ENCODE results near the gene PLCH1. TPM values are rescaled to one million over a fixed set of nuclear protein-coding genes. Genes with fewer than 3 reads are reported as not detected.

The PLCH1 gene
- total RNA-seq (0.44 TPM), polyA plus RNA-seq (ENCODE audit: insufficient read depth in 1 of 8, insufficient read length in 8 of 8, low replicate concordance in 1 of 8) (1 to 10 TPM in 1 of 8 donors, under 1 TPM in 7; 0.39 to 1.2 (median 0.56) TPM)
- long read RNA-seq, donor 1 = 0 reads
- long read RNA-seq, donor 2 = 0 reads
- long read RNA-seq, donor 3 = 0 reads
- long read RNA-seq, donor 4 = 0 reads
- long read RNA-seq, donor 5 = 0 reads
- long read RNA-seq, donor 6 = 0 reads
- long read RNA-seq, donor 7 = 0 reads
- long read RNA-seq, donor 8 = 0 reads
- long read RNA-seq, donor 9 = 0 reads
- long read RNA-seq, donor 10 = 0 reads
- long read RNA-seq, donor 11 = 0 reads

- DNase-seq = peak; percentile 81
- peaks cover 30% of the 10 kb centered on the region for H3K27me3 ChIP-seq (ENCODE audit: control insufficient read depth, insufficient read depth, low read length)
- H3K9me3 ChIP-seq (replicated peaks; ENCODE audit: control insufficient read depth, low read depth, low read length) = no peaks in the 10 kb centered on the region
- peak within 1 kb of the TSS; percentile 61 for H3K4me3 ChIP-seq (ENCODE audit: low read length)
- no peaks in the 10 kb centered on the region for H3K36me3 ChIP-seq (ENCODE audit: control insufficient read depth, insufficient read depth, low read length)
- no peak within 1 kb of the TSS for H3K27ac ChIP-seq (ENCODE audit: low read length)
- H3K4me1 ChIP-seq (ENCODE audit: control insufficient read depth, insufficient read depth, low read length) = peaks cover 18% of the 10 kb centered on the region
- WGBS (ENCODE audit: insufficient coverage) = 0% methylated on average over 26 of the region's 33 CpGs
These were observed at the start of gene PLCH1 for GRCh38 chr3:155744626-155745324. TSS of gene PLCH1 (minus strand) at chr3:155745071. CDS start at chr3:155704224, 40,847 bp downstream.

DNA sequence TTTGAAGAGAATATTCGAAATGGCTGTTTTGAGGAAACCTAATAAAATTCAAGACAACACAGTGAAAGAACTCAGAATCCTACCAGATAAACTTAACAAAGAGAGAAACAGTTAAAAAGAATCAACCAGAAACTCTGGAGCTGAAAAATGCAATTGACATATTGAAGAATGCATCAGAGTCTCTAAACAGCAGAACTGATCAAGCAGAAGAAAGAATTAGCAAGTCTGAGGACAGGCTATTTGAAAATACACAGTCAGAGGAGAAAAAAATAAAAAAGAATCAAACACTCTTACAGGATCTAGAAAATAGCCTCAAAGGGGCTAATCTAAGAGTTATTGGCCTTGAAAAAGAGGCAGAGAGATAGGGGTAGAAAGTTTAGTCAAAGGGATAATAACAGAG lies 47.7 kb upstream of the PLCH1 start:
- no CpG with 5 or more reads among the region's 1 CpG for WGBS (ENCODE audit: insufficient coverage)
- Histone ChIP-seq H3K4me1 (ENCODE audit: control insufficient read depth, insufficient read depth, low read length) (no peaks in the 10 kb centered on the region), H3K27ac (ENCODE audit: low read length) (no peak overlapping the region), H3K27me3 (ENCODE audit: control insufficient read depth, insufficient read depth, low read length) (no peaks in the 10 kb centered on the region), H3K4me3 (ENCODE audit: low read length) (no peak overlapping the region), H3K9me3 (replicated peaks; ENCODE audit: control insufficient read depth, low read depth, low read length) (no peaks in the 10 kb centered on the region), H3K36me3 (ENCODE audit: control insufficient read depth, insufficient read depth, low read length) (peaks cover 3% of the 10 kb centered on the region)
- DNase-seq = no peak

GRCh38 chr3:155791190-155791589 lies 46.3 kb upstream of the PLCH1 start:
- 100% methylated on average over 1 of the region's 2 CpGs for WGBS (ENCODE audit: insufficient coverage)
- no peak overlapping the region for H3K27ac ChIP-seq (ENCODE audit: low read length)

GRCh38 chr3:155790272-155790925 lies 45.5 kb upstream of the PLCH1 start:
- 73% methylated on average over 2 of the region's 4 CpGs for WGBS (ENCODE audit: insufficient coverage)
- Histone ChIP-seq H3K4me1 (ENCODE audit: control insufficient read depth, insufficient read depth, low read length) (no peaks in the 10 kb centered on the region), H3K36me3 (ENCODE audit: control insufficient read depth, insufficient read depth, low read length) (peaks cover 3% of the 10 kb centered on the region), H3K27me3 (ENCODE audit: control insufficient read depth, insufficient read depth, low read length) (no peaks in the 10 kb centered on the region), H3K27ac (ENCODE audit: low read length) (no peak overlapping the region), H3K4me3 (ENCODE audit: low read length) (no peak overlapping the region), H3K9me3 (replicated peaks; ENCODE audit: control insufficient read depth, low read depth, low read length) (no peaks in the 10 kb centered on the region)
- DNase-seq = no peak

More at GRCh38 chr3:155791190-155791589, 46.3 kb upstream of the PLCH1 start:
- Histone ChIP-seq H3K27me3 (ENCODE audit: control insufficient read depth, insufficient read depth, low read length) (no peaks in the 10 kb centered on the region), H3K36me3 (ENCODE audit: control insufficient read depth, insufficient read depth, low read length) (peaks cover 3% of the 10 kb centered on the region), H3K4me3 (ENCODE audit: low read length) (no peak overlapping the region), H3K9me3 (replicated peaks; ENCODE audit: control insufficient read depth, low read depth, low read length) (no peaks in the 10 kb centered on the region), H3K4me1 (ENCODE audit: control insufficient read depth, insufficient read depth, low read length) (no peaks in the 10 kb centered on the region)
- no peak for DNase-seq

DNA sequence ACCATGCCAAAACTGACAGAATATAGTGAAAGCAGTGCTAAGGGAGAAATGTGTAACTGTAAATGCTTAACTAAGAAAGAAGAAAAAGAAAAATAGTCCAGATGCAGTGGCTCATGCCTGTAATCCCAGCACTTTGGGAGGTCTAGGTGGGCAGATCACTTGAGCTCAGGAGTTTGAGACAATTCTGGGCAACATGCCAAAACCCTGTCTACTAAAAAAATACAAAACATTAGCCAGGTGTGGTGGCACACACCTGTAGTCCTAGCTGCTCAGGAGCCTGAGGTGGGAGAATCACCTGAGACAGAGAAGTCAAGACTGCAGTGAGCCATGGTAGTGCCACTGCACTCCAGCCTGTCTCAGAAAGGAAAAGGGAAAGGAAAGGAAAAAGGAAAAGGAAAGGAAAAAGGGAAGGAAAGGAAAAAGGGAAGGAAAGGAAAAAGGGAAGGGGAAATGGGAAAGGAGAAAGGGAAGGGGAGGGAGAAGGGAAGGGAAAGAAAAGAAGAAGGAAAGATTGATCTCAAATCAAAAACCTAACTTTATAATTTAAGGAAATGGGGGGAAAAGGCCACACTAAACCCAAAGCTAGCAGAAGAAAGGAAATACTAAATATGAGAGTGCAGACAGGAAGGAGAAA lies 40.9 kb upstream of the PLCH1 start:
- Histone ChIP-seq H3K4me3 (ENCODE audit: low read length) (no peak overlapping the region), H3K36me3 (ENCODE audit: control insufficient read depth, insufficient read depth, low read length) (no peaks in the 10 kb centered on the region), H3K9me3 (replicated peaks; ENCODE audit: control insufficient read depth, low read depth, low read length) (peaks cover 9% of the 10 kb centered on the region), H3K27ac (ENCODE audit: low read length) (no peak overlapping the region), H3K27me3 (ENCODE audit: control insufficient read depth, insufficient read depth, low read length) (no peaks in the 10 kb centered on the region), H3K4me1 (ENCODE audit: control insufficient read depth, insufficient read depth, low read length) (no peaks in the 10 kb centered on the region)
- no peak for DNase-seq

GRCh38 chr3:155782390-155782953 lies 37.6 kb upstream of the PLCH1 start:
- no CpG with 5 or more reads among the region's 1 CpG for WGBS (ENCODE audit: insufficient coverage)
- Histone ChIP-seq H3K9me3 (replicated peaks; ENCODE audit: control insufficient read depth, low read depth, low read length) (peaks cover 9% of the 10 kb centered on the region), H3K4me3 (ENCODE audit: low read length) (no peak overlapping the region), H3K27ac (ENCODE audit: low read length) (no peak overlapping the region), H3K27me3 (ENCODE audit: control insufficient read depth, insufficient read depth, low read length) (no peaks in the 10 kb centered on the region), H3K4me1 (ENCODE audit: control insufficient read depth, insufficient read depth, low read length) (no peaks in the 10 kb centered on the region), H3K36me3 (ENCODE audit: control insufficient read depth, insufficient read depth, low read length) (no peaks in the 10 kb centered on the region)
- no peak for DNase-seq

DNA sequence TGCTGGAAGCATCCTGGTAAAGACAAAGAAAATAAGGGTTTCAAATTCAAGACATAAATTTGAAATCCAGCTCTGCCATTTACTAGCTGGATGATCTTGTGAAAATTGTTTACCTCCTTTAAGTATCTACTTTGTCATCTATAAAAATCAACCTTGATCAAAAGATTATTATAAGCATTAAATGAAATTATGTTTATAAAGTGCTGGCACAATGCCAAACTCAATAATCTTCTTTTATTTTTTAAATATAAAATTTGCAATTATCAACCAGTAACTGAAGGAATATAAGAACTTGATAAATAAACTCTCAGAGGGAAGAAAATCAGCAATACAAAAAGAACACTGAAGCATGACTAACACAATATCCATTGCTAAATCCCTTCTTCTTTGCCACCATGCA lies 35.4 kb upstream of the PLCH1 start:
- Histone ChIP-seq H3K4me3 (ENCODE audit: low read length) (no peak overlapping the region), H3K36me3 (ENCODE audit: control insufficient read depth, insufficient read depth, low read length) (no peaks in the 10 kb centered on the region), H3K27ac (ENCODE audit: low read length) (no peak overlapping the region), H3K4me1 (ENCODE audit: control insufficient read depth, insufficient read depth, low read length) (no peaks in the 10 kb centered on the region), H3K27me3 (ENCODE audit: control insufficient read depth, insufficient read depth, low read length) (no peaks in the 10 kb centered on the region), H3K9me3 (replicated peaks; ENCODE audit: control insufficient read depth, low read depth, low read length) (peaks cover 9% of the 10 kb centered on the region)
- DNase-seq = no peak

- Histone ChIP-seq H3K4me1 (ENCODE audit: control insufficient read depth, insufficient read depth, low read length) (no peaks in the 10 kb centered on the region), H3K36me3 (ENCODE audit: control insufficient read depth, insufficient read depth, low read length) (peaks cover 5% of the 10 kb centered on the region), H3K27ac (ENCODE audit: low read length) (no peak overlapping the region), H3K27me3 (ENCODE audit: control insufficient read depth, insufficient read depth, low read length) (no peaks in the 10 kb centered on the region), H3K4me3 (ENCODE audit: low read length) (no peak overlapping the region), H3K9me3 (replicated peaks; ENCODE audit: control insufficient read depth, low read depth, low read length) (peaks cover 9% of the 10 kb centered on the region)
- no peak for DNase-seq
These were observed 33.6 kb upstream of the PLCH1 start for GRCh38 chr3:155778462-155778861.

- DNase-seq = no peak
- no peak overlapping the region for H3K27ac ChIP-seq (ENCODE audit: low read length)
- no peaks in the 10 kb centered on the region for H3K27me3 ChIP-seq (ENCODE audit: control insufficient read depth, insufficient read depth, low read length)
- H3K9me3 ChIP-seq (replicated peaks; ENCODE audit: control insufficient read depth, low read depth, low read length) = peaks cover 2% of the 10 kb centered on the region
- H3K4me1 ChIP-seq (ENCODE audit: control insufficient read depth, insufficient read depth, low read length) = no peaks in the 10 kb centered on the region
- no peak overlapping the region for H3K4me3 ChIP-seq (ENCODE audit: low read length)
- H3K36me3 ChIP-seq (ENCODE audit: control insufficient read depth, insufficient read depth, low read length) = peaks cover 13% of the 10 kb centered on the region
- no CpG with 5 or more reads among the region's 1 CpG for WGBS (ENCODE audit: insufficient coverage)
These were observed 27.9 kb upstream of the PLCH1 start for GRCh38 chr3:155772801-155773200.

- DNase-seq = no peak
- Histone ChIP-seq H3K27me3 (ENCODE audit: control insufficient read depth, insufficient read depth, low read length) (no peaks in the 10 kb centered on the region), H3K9me3 (replicated peaks; ENCODE audit: control insufficient read depth, low read depth, low read length) (peaks cover 2% of the 10 kb centered on the region), H3K4me3 (ENCODE audit: low read length) (no peak overlapping the region), H3K27ac (ENCODE audit: low read length) (no peak overlapping the region), H3K4me1 (ENCODE audit: control insufficient read depth, insufficient read depth, low read length) (no peaks in the 10 kb centered on the region), H3K36me3 (ENCODE audit: control insufficient read depth, insufficient read depth, low read length) (peaks cover 13% of the 10 kb centered on the region)
- no CpG with 5 or more reads among the region's 6 CpGs for WGBS (ENCODE audit: insufficient coverage)
These were observed 26.3 kb upstream of the PLCH1 start for GRCh38 chr3:155771126-155771525.
